A673 (cell line): ENCODE results near the gene TNFRSF25. TPM values are rescaled to one million over a fixed set of nuclear protein-coding genes. Genes with fewer than 3 reads are reported as not detected.
"Not testable (repeated sequence)": the region's sequence is repeated elsewhere in the genome, so short reads cannot be mapped to it uniquely, and the experiment has no call there.

Source experiments
- BruUV-seq: library from RNA; stranded (reverse); fragments of 400-500 nt; replicated peaks from 2 replicates; lab custom pipeline; 2021; lab: Mats Ljungman, UMichigan
- CTCF ChIA-PET: fragments of 300-600 bp; sonication (Branson Sonifier 250); formaldehyde crosslinking; loops from one replicate; lab custom pipeline; 2022; ENCODE audit warnings: antibody characterized with exemption; lab: Charles Lee
- POLR2A ChIA-PET: fragments of 300-600 bp; sonication (Branson Sonifier 250); formaldehyde crosslinking; loops from one replicate; lab custom pipeline; 2022; ENCODE audit warnings: antibody characterized with exemption; ENCODE audit not compliant: low non-redundant PET; lab: Charles Lee
- DNase-seq: peaks from one replicate; pipeline ENCODE4 v3.0.0-alpha.2; 2015; ENCODE audit warnings: low spot score
- H3K27ac ChIP-seq: fragments of 200-600 bp; sonication (generic); 2 replicates; pipeline ENCODE4 v1.5.1; 2016; ENCODE audit warnings: mixed run types, low read depth, mild to moderate bottlenecking, mixed read lengths, antibody characterized with exemption, low read length; ENCODE audit not compliant: poor library complexity, severe bottlenecking
- H3K27me3 ChIP-seq: fragments of 200-600 bp; sonication (generic); replicated peaks from 2 replicates; pipeline ENCODE4 v1.6.1; 2017; ENCODE audit warnings: mixed run types, low read depth, mild to moderate bottlenecking, mixed read lengths, antibody characterized with exemption, low read length; ENCODE audit not compliant: insufficient read depth, poor library complexity
- H3K36me3 ChIP-seq: fragments of 200-600 bp; sonication (generic); 2 replicates; pipeline ENCODE4 v1.6.1; 2016; ENCODE audit warnings: mixed run types, mild to moderate bottlenecking, mixed read lengths, antibody characterized with exemption, low read length; ENCODE audit not compliant: insufficient read depth, poor library complexity, severe bottlenecking
- H3K4me1 ChIP-seq: fragments of 200-600 bp; sonication (generic); 2 replicates; pipeline ENCODE4 v1.6.1; 2017; ENCODE audit warnings: mixed run types, mild to moderate bottlenecking, mixed read lengths, antibody characterized with exemption, low read length; ENCODE audit not compliant: insufficient read depth, poor library complexity, severe bottlenecking
- H3K4me3 ChIP-seq: fragments of 200-600 bp; sonication (generic); 2 replicates; pipeline ENCODE4 v1.5.1; 2016; ENCODE audit warnings: low read depth, mixed run types, mild to moderate bottlenecking, mixed read lengths, low read length; ENCODE audit not compliant: poor library complexity, severe bottlenecking
- H3K9me3 ChIP-seq: fragments of 200-600 bp; sonication (generic); 2 replicates; pipeline ENCODE4 v1.6.1; 2016; ENCODE audit warnings: mixed run types, low read depth, mild to moderate bottlenecking, mixed read lengths, antibody characterized with exemption, low read length; ENCODE audit not compliant: poor library complexity, severe bottlenecking
- EZH2 ChIP-seq: fragments of 200-600 bp; sonication (generic); IDR thresholded peaks from 2 replicates; pipeline ENCODE4 v1.6.1; 2017; ENCODE audit warnings: borderline replicate concordance, low read depth, mild to moderate bottlenecking, mixed read lengths, antibody characterized with exemption, low read length; ENCODE audit not compliant: poor library complexity, severe bottlenecking
- intact Hi-C: fragments of 100-400 bp; cut with micrococcal nuclease; formaldehyde crosslinking; loops from one replicate; pipeline ENCODE4 v1.10.0; 2022; ENCODE audit not compliant: unreplicated experiment
- total RNA-seq: library from RNA; stranded (reverse); gene quantifications from 2 replicates; pipeline ENCODE4 v1.2.3, GENCODE V29; 2021
- TF ChIP-seq, protein P1 (sequence below): fragments of 300-800, 200-600 bp; sonication (generic); conservative IDR thresholded peaks from 2 replicates; pipeline ENCODE4 v1.5.1; 2017; ENCODE audit warnings: low read depth, mild to moderate bottlenecking, antibody characterized with exemption, low read length, moderate library complexity, mixed read lengths

Gene TNFRSF25
- total RNA-seq, 1 experiment from 2014 or later: 0.97 TPM

DNA sequence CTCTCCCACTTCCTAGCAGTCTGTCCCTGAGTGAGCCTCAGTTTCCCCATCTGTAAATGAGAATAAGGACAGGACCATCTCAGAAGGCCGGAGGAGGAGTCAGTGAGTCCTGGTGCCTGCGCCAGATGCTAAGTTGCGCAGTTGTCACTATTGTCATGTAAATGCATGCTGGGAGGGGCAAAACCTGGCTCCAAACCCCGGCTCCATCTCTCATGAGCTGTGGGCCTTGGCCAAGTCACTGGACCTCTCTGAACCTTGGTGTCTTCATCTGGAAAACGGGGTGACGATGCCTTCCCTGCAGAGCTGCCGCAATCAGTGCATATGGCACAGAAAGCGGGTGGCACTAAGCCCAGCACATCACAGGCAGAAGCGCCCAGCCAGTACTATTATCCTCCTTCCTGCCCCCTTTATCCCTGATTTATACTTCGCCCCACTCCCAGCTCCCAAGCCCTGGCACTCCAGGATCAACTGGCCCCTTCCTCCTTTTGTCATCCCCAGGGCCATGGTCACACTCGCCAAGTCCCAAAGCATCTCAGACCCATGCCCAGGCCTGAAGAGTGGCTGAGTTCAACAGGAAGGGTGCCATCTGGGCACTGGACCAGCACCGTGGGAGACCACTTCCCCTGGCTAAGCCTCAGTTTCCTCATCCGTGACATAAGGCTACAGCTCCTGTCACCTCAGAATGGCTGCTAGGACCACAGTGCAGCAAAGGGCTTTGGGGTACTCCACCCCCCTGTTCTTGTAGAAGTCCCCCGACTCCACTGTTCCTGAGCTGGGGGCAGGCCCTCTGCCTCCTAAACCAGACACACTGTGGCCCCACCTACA, 29.8 kb upstream of the TNFRSF25 start:
- Histone ChIP-seq H3K4me3 (no peak overlapping the region), H3K36me3 (no peaks in the 10 kb centered on the region), H3K27me3 (no peaks in the 10 kb centered on the region), H3K27ac (no peak overlapping the region), H3K4me1 (peaks cover 6% of the 10 kb centered on the region), H3K9me3 (no peaks in the 10 kb centered on the region)
- ChIA-PET CTCF (no interaction called here), POLR2A (no interaction called here)
- no peak for DNase-seq
- no peak for TF ChIP-seq EZH2
- TF ChIP-seq, protein P1, sequence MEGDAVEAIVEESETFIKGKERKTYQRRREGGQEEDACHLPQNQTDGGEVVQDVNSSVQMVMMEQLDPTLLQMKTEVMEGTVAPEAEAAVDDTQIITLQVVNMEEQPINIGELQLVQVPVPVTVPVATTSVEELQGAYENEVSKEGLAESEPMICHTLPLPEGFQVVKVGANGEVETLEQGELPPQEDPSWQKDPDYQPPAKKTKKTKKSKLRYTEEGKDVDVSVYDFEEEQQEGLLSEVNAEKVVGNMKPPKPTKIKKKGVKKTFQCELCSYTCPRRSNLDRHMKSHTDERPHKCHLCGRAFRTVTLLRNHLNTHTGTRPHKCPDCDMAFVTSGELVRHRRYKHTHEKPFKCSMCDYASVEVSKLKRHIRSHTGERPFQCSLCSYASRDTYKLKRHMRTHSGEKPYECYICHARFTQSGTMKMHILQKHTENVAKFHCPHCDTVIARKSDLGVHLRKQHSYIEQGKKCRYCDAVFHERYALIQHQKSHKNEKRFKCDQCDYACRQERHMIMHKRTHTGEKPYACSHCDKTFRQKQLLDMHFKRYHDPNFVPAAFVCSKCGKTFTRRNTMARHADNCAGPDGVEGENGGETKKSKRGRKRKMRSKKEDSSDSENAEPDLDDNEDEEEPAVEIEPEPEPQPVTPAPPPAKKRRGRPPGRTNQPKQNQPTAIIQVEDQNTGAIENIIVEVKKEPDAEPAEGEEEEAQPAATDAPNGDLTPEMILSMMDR: no peak
- intact Hi-C loops: no loop called here
- BruUV-seq: no TSS peak

DNA sequence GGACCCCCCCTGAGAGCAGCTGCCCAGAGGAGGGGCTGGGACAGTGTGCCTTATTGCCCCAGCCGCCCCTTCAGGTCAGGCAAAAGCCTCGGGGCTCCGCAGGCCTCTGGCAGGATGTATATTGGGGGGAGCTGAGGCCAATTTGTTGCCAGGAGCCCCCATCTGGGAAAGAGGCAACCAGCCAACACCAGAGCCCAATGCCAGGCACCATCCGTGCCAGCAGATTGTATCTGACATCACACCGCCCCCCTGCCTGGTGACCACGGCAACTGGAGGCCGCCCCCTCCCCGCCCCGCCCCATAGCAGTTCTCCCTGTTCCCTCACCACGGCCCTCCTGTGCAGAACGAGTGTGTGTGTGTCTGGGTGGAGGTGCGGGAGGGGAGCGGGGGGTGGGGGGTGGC, 29.1 kb upstream of the TNFRSF25 start:
- intact Hi-C loops: no loop called here
- Histone ChIP-seq H3K27me3 (no peaks in the 10 kb centered on the region), H3K36me3 (no peaks in the 10 kb centered on the region), H3K4me3 (no peak overlapping the region), H3K27ac (no peak overlapping the region), H3K4me1 (peaks cover 14% of the 10 kb centered on the region), H3K9me3 (no peaks in the 10 kb centered on the region)
- no peak for DNase-seq
- POLR2A ChIA-PET: no interaction called here
- BruUV-seq: no TSS peak
- CTCF ChIA-PET: no interaction called here
- no peak for TF ChIP-seq EZH2
- TF ChIP-seq, protein P1: no peak

DNA sequence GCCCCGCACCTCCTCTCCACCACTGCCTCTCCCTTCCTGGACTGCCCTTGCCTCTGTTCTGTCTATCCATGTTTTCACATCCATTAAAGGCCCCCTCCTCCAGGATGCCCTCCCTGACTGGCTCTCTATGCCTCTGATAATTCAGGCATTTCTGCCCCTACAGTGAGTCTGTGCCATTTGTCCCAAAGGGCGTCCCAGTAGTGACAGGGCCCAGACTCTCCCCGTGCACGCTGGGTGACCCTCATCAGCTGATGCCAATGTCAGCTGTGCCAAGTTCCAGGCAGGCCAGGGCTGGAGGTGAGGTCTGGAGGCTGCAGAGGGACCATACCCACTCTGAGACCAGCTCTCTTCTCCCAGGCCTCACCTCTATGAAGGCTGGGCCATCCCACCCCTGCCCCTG, 28.7 kb upstream of the TNFRSF25 start:
- no TSS peak for BruUV-seq
- Histone ChIP-seq H3K9me3 (no peaks in the 10 kb centered on the region), H3K27me3 (no peaks in the 10 kb centered on the region), H3K4me3 (no peak overlapping the region), H3K4me1 (peaks cover 14% of the 10 kb centered on the region), H3K36me3 (no peaks in the 10 kb centered on the region), H3K27ac (no peak overlapping the region)
- TF ChIP-seq, protein P1: no peak
- TF ChIP-seq EZH2: no peak
- ChIA-PET POLR2A (no interaction called here), CTCF (no interaction called here)
- intact Hi-C loops: no loop called here
- DNase-seq: no peak

DNA sequence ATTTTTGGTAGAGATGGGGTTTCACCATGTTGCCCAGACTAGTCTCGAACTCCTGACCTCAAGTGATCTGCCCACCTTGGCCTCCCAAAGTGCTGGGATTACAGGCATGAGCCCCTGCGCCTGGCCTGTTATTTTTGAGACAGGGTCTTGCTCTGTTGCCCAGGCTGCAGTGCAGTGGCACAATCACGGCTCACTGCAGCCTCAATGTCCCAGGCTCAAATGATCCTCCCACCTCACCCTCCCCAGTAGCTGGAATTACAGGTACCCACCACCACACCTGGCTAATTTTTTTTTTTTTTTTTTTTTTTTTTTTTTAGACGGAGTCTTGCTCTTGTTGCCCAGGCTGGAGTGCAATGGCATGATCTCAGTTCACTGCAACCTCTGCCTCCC, 27.9 kb upstream of the TNFRSF25 start:
- CTCF ChIA-PET, H3K4me3 ChIP-seq, H3K27ac ChIP-seq, H3K27me3 ChIP-seq, H3K36me3 ChIP-seq, intact Hi-C loops, POLR2A ChIA-PET, H3K9me3 ChIP-seq, DNase-seq, BruUV-seq: not testable (repeated sequence)
- peaks cover 14% of the 10 kb centered on the region for H3K4me1 ChIP-seq
